Stimulated activated CD8-positive, alpha-beta memory T cell treated with anti-CD3 and anti-CD28 coated beads, Interleukin-2, amount 100 ng/mL, for 48 hours (primary cell): ENCODE results near the gene DIP2A.

Experiments used
- DNase-seq, 2 donors: peaks; one replicate each; pipeline ENCODE4 v3.0.0-alpha.2; 2020; ENCODE audit warnings: low read depth in 2 of 2

The DIP2A gene

GRCh38 chr21:46597031-46597430 is 138.3 kb downstream of the DIP2A start:
- no peak for DNase-seq

DNA sequence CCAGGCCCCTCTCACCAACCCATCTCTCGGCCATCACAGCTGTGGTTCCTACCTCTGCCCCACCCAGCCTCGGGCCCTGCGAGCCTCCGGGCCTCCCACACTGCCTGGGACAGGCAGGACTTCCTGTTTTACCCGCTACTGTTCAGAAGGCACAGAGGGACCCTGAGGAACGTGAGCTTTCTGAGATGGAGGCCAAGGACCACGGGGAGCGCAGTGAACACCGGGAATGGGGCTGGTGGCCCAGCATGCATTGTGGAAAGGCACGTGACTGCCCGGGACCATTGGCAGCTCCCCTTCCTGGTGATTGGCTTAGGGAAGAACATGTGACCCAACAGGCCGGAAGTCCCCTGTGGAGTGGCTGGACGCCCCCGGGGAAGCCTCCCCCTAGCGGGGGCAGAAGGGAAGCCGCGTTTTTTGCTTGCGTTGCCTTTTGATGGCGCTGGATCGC is 139.2 kb downstream of the DIP2A start:
- DNase-seq = no peak

- no peak for DNase-seq
Observed at GRCh38 chr21:46598581-46599572, 140.2 kb downstream of the DIP2A start.

- no peak for DNase-seq
Observed at GRCh38 chr21:46600305-46600704, 141.6 kb downstream of the DIP2A start.

- no peak for DNase-seq
Observed at GRCh38 chr21:46600978-46601377, 142.3 kb downstream of the DIP2A start.

DNA sequence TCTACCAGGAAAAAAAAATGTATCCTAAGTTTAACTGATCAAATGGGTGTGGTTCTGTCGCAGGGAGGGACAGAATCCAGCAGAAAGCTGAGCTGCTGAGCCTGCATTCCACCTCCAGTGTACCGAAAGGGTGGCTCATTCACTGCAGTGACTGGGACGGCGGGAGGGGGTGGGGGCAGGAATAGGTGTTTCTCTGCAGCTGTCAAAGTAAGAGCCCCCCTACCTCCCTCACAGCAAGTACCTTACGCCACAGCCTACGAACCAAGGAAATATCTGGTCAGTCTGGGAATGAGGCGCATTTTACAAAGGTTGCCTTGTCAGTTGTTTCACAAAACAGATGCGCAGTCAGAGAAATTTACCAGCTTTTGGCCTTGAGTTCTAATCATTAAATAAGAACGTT is 144.5 kb downstream of the DIP2A start:
- DNase-seq = no peak

DNA sequence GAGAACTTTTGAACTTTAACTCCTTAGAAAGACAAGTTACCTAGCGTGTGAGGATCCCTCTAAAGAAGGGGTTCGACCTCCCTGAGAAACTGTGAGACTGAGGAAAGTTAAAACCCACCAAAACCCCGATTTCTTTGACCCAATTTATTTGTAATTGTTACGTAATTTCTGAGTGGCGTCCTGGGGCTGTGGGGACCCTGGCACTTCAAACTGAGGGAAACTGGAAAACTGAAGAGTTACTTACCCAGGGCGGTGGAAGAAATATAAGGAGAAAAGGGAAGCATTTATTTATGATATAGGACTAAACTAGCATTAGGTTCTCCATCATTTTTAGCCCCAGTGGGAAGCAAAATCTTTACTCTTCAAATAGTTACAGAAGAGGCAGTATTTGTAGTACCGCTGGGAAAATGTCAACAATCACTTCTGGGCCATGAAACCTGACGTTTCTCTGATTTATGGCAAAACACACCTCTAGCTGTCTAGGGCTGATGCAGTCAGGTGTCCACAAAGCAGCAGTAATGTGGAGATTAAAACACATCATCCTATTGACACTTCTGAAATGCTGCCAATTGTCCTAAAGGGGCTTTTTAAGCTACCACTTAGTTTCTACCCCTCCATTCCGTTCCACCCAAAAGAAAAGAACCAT is 145.8 kb downstream of the DIP2A start:
- no peak for DNase-seq

- DNase-seq = no peak
Observed at GRCh38 chr21:46604975-46605766, 146.5 kb downstream of the DIP2A start, which contains the start of gene S100B. Gene S100B (minus strand): TSS chr21:46605082. CDS start chr21:46602415, 2,667 bp downstream.

DNA sequence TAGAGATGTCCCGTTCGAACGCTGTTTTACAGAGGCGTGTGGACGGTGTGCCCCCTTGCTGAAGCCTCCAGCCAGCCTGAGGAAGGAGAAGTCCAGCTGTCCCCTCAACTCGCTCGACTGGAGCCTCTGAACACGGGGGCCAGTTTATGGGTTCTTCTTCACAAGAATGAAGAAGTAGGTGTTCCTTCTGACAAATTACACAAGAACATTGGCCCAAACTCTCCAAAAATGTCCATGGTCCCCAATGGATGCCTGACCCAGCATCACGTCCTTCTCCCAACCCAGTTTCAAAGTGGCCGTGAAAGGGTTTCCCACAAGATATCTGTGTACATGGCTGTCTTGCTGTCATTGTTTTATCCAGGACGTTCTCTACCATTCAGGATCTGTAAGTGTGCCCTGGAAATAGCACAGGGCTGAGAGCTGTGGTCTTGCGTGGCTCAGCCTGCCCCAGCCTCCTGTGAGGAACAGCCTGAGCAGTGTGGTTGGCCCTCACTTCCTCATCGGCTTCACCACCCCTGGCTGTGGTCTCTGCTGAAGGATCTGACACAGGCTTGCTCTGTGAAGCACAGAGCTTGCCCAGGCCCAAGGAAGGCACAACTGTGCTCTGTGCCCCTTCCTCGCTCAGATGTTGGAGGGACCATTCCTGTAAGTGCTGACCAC is 147.2 kb downstream of the DIP2A start:
- DNase-seq = peak; percentile 10 to 17

DNA sequence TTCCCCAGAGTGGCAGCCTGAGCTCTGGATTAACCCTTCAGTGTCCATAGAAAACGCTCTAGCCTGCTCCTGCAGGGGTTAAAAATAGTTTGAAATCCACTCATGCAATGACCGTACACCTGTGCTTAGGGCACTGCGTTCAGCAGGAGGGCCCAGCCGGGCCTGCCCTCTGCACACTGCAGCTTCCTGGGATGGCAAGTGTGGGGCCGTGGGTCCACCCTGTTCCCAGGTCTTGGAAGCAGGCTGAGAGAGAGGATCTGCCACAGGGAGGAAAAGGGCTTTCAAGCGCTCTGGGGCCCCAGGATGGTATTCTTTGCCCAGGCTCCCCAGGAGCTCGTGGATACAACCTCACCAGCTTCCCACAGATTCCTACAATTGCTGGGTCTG is 147.7 kb downstream of the DIP2A start:
- no peak for DNase-seq

DNA sequence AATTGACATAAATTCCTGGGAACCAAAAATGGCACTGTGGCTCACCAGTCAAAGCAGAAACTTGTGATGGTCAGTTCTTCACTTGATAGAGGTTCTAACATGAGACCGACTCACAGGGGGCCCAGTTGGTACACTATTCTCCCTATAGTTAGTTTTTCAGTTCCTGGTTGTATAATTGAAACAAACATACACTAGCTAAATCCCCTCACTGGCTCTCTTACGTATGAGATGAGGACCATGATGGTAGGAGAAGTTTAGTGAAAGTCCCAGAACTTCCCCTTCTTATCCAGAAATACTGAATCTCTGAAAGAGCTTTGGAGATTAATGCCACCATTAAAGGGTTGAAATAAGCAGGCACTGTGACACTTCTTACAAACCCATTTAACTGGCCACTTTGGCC is 148.9 kb downstream of the DIP2A start:
- DNase-seq = no peak

DNA sequence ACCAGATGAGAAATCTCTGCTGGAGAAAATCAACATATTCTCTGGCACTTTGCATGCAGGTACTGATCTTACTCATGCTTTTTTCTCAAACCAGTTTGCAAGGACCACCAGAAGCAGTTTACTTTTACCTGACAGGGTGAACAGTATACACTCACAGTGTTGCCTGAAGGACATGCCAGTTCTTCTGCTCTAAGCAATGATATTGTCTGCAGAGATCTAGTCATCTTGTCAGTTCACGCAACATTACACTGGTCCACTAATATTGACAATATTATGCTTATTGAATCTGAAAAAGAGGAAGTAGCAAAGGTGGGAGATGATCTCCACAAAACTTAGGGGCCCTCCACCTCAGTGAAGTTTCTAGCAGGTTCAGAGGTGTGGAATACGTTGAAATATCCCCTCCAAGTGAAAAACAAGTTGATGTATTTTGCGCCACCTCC is 150.0 kb downstream of the DIP2A start:
- DNase-seq = no peak

GRCh38 chr21:46610018-46610701 is 151.5 kb downstream of the DIP2A start:
- no peak for DNase-seq

- no peak for DNase-seq
Observed at GRCh38 chr21:46613391-46613790, 154.7 kb downstream of the DIP2A start.

DNA sequence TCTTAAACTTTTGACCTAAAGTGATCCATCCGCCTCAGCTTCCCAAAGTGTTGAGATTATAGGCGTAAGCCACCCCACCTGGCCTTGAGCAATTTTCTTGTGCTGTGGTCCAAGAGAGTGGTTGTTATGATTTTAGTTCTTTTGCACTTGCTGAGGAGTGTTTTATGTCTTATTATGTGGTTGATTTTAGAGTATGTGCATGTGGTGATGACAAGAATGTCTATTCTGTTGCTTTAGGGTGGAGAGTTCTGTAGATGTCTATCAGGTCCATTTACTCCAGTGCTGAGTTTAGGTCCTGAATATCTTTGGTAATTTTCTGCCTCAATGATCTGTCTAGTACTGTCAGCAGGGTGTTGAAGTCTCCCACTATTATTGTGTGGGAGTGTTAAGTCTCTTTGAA is 157.4 kb downstream of the DIP2A start:
- DNase-seq = no peak

DNA sequence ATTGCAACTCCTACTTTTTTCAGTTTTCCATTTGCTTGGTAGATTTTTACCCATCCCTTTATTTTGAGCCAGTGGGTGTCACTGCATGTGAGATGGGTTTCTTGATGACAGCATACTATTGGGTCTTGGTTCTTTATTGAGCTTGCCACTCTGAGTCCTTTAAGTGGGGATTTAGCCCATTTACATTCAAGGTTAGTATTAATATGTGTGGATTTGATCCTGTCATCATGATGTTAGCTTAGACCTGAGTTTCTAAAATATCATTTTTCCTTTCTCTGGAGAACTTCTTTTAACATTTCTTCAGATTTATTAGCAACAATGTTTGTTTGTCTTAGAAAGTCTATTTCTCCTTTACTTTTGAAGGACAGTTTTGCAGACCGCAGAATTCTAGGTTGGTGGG is 158.0 kb downstream of the DIP2A start:
- no peak for DNase-seq

GRCh38 chr21:46617267-46618051 is 158.8 kb downstream of the DIP2A start:
- no peak for DNase-seq

DNA sequence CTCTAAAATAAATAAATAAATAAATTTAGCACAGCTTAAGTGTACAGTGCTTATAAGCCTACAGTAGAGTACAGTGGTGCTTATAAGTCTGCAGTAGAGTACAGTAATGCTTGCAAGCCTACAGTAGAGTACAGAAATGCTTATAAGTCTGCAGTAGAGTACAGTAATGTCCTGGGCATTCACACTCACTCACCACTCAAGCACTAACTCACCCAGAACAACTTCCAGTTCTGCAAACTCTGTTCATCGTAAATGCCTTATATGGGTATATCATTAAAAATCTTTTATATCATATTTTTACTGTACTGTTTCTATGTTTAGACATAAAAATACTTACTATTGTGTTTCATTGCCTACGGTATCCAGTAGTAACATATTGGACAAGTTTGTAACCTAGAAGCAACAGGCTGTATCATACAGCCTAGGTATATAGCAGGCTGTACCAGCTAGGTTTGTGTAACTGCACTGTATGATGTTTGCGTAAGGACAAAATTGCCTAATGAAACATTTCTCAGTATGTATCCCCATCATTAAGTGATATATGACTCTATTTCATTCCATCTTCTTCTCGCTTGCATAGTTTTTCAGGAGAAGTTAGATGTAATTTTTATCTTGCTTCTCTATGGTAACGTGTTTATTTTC is 160.2 kb downstream of the DIP2A start:
- DNase-seq = no peak
